HL-60 (cell line): ENCODE measurements around the gene VSNL1.

ENCODE experiments used
- DNase-seq, 2 experiments: peaks; one replicate each; pipeline ENCODE4 v3.0.0-alpha.2; 2010 to 2020; ENCODE audit warnings: low read depth in 1 of 2, low spot score in 1 of 2
- H3K27ac ChIP-seq: fragments of 250-450 bp; sonication (Bioruptor Pico); replicated peaks from 2 replicates; pipeline ENCODE4 v1.5.1; 2020; ENCODE audit warnings: mild to moderate bottlenecking, moderate library complexity
- H3K27me3 ChIP-seq: fragments of 250-450 bp; sonication (Bioruptor Pico); 2 replicates; pipeline ENCODE4 v1.5.1; 2021; ENCODE audit warnings: mild to moderate bottlenecking, moderate library complexity; ENCODE audit not compliant: insufficient read depth, poor library complexity, severe bottlenecking
- H3K4me3 ChIP-seq: replicated peaks from 2 replicates; pipeline ENCODE4 v1.5.1; 2011; ENCODE audit warnings: mild to moderate bottlenecking, control low read depth, low read length; ENCODE audit not compliant: insufficient read depth
- GABPA ChIP-seq: IDR thresholded peaks from 2 replicates; pipeline ENCODE4 v1.6.1; 2012; ENCODE audit warnings: low read depth
- POLR2AphosphoS5 ChIP-seq: IDR thresholded peaks from 2 replicates; pipeline ENCODE4 v1.6.1; 2012; ENCODE audit warnings: low read depth
- SPI1 ChIP-seq: IDR thresholded peaks from 2 replicates; pipeline ENCODE4 v1.6.1; 2012; ENCODE audit warnings: low read depth, mild to moderate bottlenecking, borderline replicate concordance
- long read RNA-seq: library from polyadenylated mRNA; unstranded; transcript quantifications from one replicate; pipeline ENCODE4 v2.0.0, GENCODE V29; 2020
- TF ChIP-seq, protein P1 (sequence below): IDR thresholded peaks from 2 replicates; pipeline ENCODE4 v1.6.1; 2012; ENCODE audit warnings: low read depth; ENCODE audit not compliant: insufficient replicate concordance
- TF ChIP-seq, protein P2 (sequence below): IDR thresholded peaks from one replicate; pipeline ENCODE4 v1.5.1; 2011; ENCODE audit warnings: low read length, control low read depth, inconsistent platforms; ENCODE audit not compliant: insufficient read depth

Gene VSNL1
- long read RNA-seq = 0 reads

DNA sequence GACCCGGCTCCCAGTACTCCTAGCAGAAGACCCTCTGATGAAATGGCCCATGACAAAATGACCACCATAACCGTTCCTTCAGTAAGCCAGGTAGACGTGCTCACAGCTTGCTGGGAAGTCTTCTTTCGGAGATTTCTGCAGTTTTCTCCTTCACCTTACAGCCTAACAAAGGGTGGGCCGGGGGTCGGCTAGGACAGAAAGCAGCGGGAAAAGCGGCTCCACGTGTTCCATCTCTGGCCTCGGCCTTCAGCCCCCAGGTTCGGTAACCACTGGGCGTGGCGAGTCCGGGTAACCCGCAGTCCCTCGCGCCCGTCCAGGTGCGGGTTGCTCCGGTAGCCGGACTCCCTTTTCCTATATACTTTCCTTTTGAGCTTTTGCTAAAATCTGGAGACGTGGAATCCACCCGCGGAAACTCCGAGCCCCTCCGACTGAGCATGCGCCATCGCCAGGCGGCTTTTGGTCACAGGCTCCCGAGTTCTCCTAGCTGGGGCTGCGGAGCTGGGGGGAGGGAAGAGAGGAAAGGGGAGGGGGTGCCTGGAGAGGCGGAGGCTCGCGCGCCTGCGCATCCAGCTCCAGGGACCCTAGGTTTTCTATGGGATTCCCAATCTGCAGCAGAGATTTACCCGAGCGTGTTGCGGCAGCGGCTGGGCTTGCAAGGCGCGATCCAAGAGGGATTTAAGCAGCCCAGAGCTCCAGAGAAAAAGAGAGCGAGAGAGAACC is at the start of gene VSNL1:
VSNL1 (plus strand) TSS at position 604 of the 720 bp plus-strand sequence. CDS start 51,379 bp downstream, outside the sequence.
- H3K27me3 ChIP-seq = peaks cover 52% of the 10 kb centered on the region
- TF ChIP-seq, protein P1, sequence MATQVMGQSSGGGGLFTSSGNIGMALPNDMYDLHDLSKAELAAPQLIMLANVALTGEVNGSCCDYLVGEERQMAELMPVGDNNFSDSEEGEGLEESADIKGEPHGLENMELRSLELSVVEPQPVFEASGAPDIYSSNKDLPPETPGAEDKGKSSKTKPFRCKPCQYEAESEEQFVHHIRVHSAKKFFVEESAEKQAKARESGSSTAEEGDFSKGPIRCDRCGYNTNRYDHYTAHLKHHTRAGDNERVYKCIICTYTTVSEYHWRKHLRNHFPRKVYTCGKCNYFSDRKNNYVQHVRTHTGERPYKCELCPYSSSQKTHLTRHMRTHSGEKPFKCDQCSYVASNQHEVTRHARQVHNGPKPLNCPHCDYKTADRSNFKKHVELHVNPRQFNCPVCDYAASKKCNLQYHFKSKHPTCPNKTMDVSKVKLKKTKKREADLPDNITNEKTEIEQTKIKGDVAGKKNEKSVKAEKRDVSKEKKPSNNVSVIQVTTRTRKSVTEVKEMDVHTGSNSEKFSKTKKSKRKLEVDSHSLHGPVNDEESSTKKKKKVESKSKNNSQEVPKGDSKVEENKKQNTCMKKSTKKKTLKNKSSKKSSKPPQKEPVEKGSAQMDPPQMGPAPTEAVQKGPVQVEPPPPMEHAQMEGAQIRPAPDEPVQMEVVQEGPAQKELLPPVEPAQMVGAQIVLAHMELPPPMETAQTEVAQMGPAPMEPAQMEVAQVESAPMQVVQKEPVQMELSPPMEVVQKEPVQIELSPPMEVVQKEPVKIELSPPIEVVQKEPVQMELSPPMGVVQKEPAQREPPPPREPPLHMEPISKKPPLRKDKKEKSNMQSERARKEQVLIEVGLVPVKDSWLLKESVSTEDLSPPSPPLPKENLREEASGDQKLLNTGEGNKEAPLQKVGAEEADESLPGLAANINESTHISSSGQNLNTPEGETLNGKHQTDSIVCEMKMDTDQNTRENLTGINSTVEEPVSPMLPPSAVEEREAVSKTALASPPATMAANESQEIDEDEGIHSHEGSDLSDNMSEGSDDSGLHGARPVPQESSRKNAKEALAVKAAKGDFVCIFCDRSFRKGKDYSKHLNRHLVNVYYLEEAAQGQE = no peak
- TF ChIP-seq, protein P2, sequence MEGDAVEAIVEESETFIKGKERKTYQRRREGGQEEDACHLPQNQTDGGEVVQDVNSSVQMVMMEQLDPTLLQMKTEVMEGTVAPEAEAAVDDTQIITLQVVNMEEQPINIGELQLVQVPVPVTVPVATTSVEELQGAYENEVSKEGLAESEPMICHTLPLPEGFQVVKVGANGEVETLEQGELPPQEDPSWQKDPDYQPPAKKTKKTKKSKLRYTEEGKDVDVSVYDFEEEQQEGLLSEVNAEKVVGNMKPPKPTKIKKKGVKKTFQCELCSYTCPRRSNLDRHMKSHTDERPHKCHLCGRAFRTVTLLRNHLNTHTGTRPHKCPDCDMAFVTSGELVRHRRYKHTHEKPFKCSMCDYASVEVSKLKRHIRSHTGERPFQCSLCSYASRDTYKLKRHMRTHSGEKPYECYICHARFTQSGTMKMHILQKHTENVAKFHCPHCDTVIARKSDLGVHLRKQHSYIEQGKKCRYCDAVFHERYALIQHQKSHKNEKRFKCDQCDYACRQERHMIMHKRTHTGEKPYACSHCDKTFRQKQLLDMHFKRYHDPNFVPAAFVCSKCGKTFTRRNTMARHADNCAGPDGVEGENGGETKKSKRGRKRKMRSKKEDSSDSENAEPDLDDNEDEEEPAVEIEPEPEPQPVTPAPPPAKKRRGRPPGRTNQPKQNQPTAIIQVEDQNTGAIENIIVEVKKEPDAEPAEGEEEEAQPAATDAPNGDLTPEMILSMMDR = no peak
- TF ChIP-seq SPI1 = no peak
- TF ChIP-seq GABPA = no peak
- no peak for TF ChIP-seq POLR2AphosphoS5
- H3K4me3 ChIP-seq = no peak within 1 kb of the TSS
- no peak within 1 kb of the TSS for H3K27ac ChIP-seq
- no peak for DNase-seq

DNA sequence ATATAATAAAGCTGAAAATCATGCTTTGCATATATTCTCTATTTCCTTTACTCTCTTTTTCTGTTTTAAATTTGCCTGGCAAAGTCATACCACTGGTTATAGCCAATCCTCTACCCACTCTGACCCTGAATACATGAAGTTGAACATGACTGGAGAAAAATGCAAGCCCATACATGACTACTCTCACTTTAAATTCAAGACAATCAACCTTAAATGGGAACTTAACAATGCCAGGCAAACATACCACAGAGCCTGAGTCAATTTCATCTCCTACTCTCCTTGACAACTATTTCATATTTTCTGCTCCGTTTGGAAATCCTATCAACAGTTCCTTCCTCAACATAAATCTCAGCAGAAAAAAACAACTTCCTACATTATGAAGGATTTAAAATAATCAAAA is 44.9 kb upstream of the VSNL1 start:
- TF ChIP-seq GABPA = no peak
- TF ChIP-seq, protein P1 = no peak
- TF ChIP-seq SPI1 = no peak
- TF ChIP-seq, protein P2 = no peak
- TF ChIP-seq POLR2AphosphoS5 = no peak
- Histone ChIP-seq H3K27me3 (peaks cover 2% of the 10 kb centered on the region), H3K4me3 (no peak overlapping the region), H3K27ac (no peak overlapping the region)
- DNase-seq = no peak

DNA sequence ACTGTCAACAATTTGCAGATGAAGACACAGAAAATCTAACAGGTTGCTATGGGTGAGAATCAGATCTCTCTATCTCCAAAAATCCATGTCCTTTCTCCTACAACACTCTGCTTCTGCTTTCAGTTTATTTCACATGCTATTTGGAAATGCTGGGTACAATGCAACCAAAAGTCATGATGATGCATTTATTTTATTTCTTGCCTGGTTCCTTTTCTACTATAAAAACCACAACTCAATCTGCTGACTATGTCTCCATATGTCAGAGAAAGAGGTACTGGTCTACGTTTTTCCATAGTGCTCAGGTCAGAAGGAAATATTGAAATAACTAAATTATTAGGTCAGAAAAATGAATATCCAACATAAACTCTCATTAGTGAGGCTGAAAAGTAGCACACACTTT is 42.8 kb upstream of the VSNL1 start:
- TF ChIP-seq, protein P1 = no peak
- TF ChIP-seq, protein P2 = no peak
- TF ChIP-seq SPI1 (no peak), GABPA (no peak), POLR2AphosphoS5 (no peak)

More for the DNA sequence above, 42.8 kb upstream of the VSNL1 start:
- no peak for DNase-seq
- Histone ChIP-seq H3K4me3 (no peak overlapping the region), H3K27me3 (peaks cover 5% of the 10 kb centered on the region), H3K27ac (no peak overlapping the region)
